NCI-H128 (cell line): ENCODE data around the gene STAT2.
"Not testable (repeated sequence)": the region's sequence is repeated elsewhere in the genome, so short reads cannot be mapped to it uniquely, and the experiment has no call there.

ENCODE experiments used
- DNase-seq: peaks from one replicate; lab custom pipeline; 2025; ENCODE audit not compliant: unreplicated experiment; lab: John Stamatoyannopoulos, UW

STAT2 gene

GRCh38 chr12:56362130-56363059 is 2.5 kb upstream of the STAT2 start, which contains the start of gene APOF:
Gene APOF, minus strand, starts transcription at chr12:56362857. Its CDS starts 112 bp downstream, at chr12:56362745.
- DNase-seq, result no peak

- no peak for DNase-seq
Observed at GRCh38 chr12:56361487-56362129, 1.7 kb upstream of the STAT2 start.

- no peak for DNase-seq
Observed at GRCh38 chr12:56358836-56359532, 923 bp downstream of the STAT2 start.

GRCh38 chr12:56351325-56351724 is 8.6 kb downstream of the STAT2 start:
- no peak for DNase-seq

GRCh38 chr12:56350662-56351061 is 9.2 kb downstream of the STAT2 start:
- DNase-seq, result no peak

- no peak for DNase-seq
Observed at GRCh38 chr12:56348776-56349175, 11.1 kb downstream of the STAT2 start.

GRCh38 chr12:56347255-56347654 is 12.7 kb downstream of the STAT2 start:
- not testable (repeated sequence) for DNase-seq

GRCh38 chr12:56346675-56347074 is 13.2 kb downstream of the STAT2 start:
- no peak for DNase-seq

GRCh38 chr12:56342290-56342689 is 17.6 kb downstream of the STAT2 start:
- DNase-seq, result not testable (repeated sequence)

- no peak for DNase-seq
Observed at GRCh38 chr12:56341616-56342015, 18.3 kb downstream of the STAT2 start.

- DNase-seq, result no peak
Observed at GRCh38 chr12:56339158-56339422, 20.8 kb downstream of the STAT2 start.

GRCh38 chr12:56338308-56339157 is 21.4 kb downstream of the STAT2 start, which contains the start of gene IL23A:
Gene IL23A, plus strand, starts transcription at chr12:56338884. Its CDS starts 161 bp downstream, at chr12:56339045.
- no peak for DNase-seq

- no peak for DNase-seq
Observed at GRCh38 chr12:56337753-56338251, 22.1 kb downstream of the STAT2 start.

- no peak for DNase-seq
Observed at GRCh38 chr12:56336361-56337167, 23.3 kb downstream of the STAT2 start.

GRCh38 chr12:56335527-56335926 is 24.4 kb downstream of the STAT2 start:
- not testable (repeated sequence) for DNase-seq

GRCh38 chr12:56334490-56334793 is 25.5 kb downstream of the STAT2 start:
- DNase-seq, result no peak

- peak; percentile 94 for DNase-seq
Observed at GRCh38 chr12:56333679-56334489, 26.0 kb downstream of the STAT2 start, which contains the start of gene PAN2. Gene PAN2, minus strand, starts transcription at chr12:56334000. Its CDS starts 906 bp downstream, at chr12:56333094.

GRCh38 chr12:56333197-56333678 is 26.7 kb downstream of the STAT2 start:
- no peak for DNase-seq
